ENCODE measurements around the gene OR2T34.
"Not testable (repeated sequence)": the region's sequence is repeated elsewhere in the genome, so short reads cannot be mapped to it uniquely, and the experiment has no call there.

The OR2T34 gene

GRCh38 chr1:248574657-248575056 lies at the start of gene OR2T34:
Gene OR2T34, minus strand, starts transcription at chr1:248574757. Its CDS starts 0 bp downstream, at chr1:248574757.
- DNase-seq: not testable (repeated sequence)

DNA sequence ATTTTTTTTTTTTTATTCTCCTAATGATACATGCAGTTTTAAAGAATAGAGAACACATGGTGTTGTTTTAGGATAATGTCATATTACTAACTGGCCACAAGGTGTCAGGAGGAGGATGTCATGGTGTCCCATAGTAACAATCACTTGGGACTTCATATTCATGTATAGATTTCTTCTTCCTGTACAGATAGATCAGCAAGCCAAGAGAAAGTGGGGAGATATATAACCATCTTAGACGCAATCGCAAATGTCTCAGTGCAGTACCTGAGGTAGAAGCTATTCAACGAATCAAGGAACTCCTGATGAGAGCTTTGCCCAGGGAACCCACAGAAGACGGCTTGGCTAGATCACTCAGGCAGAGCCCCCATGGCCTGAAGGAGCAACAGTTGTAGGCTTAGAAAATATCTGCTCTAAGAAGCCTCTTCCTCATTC lies 48.0 kb upstream of the OR2T34 start:
- DNase-seq: no peak

- DNase-seq: no peak
These were observed 47.2 kb upstream of the OR2T34 start for GRCh38 chr1:248621770-248622169.

GRCh38 chr1:248618878-248619277 lies 44.3 kb upstream of the OR2T34 start:
- peak in 18 of 56 donors; percentile 1 to 61 (median 21) for DNase-seq

GRCh38 chr1:248618119-248618518 lies 43.6 kb upstream of the OR2T34 start:
- no peak for DNase-seq

DNA sequence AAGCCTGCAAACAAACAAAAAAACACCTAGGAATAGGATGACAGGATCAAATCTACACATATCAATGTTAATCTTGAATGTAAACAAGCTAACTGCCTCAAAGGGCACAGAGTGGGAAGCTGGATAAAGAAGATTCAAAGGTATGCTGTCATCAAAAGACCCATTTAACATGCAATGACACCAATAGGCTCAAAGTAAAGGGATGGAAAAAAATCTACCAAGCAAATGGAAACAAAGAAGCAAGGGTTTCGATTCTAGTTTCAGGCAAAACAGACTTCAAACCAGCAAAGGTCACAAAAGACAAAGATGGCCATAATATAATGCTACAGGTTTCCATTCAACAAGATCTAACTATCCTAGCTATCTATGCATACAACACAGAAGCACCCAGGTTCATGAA lies 39.2 kb upstream of the OR2T34 start:
- DNase-seq: no peak

DNA sequence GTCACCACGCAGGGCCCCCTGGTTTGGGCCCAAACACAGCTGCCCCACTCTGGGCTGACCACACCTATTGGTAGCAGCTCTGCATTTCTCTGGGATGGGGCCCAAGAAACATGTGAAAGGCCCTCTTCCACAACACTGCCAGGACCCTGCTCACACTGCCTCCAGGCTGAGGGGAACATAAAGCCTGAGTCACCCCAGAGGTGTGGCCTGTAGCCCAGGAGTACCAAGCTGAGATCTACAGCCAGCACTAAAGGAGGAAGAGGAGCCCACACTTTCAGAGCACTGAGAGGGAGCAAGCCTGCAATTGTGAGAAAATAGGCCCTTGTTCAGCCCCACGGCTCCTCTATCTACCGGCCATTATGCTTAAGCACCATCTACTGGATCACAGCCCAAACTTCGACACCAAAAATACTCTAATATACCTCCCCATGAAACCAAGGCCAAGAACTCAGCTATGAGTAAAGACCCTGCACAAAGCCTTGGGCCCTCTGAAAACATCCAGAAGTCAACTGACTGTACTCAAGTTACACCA lies 37.4 kb upstream of the OR2T34 start:
- DNase-seq: no peak

DNA sequence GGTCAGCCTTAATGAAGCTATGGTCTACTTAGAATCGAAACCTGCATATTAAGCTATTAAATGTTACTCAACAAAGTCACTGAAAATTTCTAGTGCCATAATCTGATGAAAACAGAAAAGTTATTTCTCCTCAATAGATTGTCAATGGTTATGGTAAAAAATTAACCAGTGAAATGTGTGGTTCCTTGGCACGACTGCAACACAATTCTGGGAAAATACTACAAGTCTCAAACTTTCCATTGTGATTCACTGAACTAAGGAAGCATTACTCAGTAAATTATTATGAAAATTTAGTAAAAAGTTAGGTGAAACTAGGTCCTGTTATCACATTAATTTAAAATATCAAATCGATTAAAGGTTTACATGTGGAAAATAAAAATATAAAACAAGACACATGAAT lies 35.7 kb upstream of the OR2T34 start:
- DNase-seq: no peak

DNA sequence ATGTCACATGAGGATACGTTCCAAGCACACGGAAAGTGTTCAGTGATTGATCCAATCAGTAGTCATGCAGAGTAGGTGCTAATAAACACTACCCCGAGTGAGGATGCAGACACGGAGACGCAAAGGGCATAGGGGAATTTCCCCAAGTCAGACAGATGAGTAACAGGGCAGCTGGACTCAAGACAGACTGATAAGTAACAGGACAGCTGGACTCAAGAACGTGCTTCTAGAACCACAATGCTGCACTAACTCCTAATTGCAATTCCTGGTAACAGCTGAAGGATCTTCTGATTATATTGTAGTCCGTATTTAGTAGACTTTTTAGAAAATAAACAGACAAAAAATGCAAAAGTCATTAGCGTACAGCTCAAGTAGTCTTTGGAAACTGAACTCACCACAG lies 24.8 kb upstream of the OR2T34 start:
- no peak for DNase-seq

DNA sequence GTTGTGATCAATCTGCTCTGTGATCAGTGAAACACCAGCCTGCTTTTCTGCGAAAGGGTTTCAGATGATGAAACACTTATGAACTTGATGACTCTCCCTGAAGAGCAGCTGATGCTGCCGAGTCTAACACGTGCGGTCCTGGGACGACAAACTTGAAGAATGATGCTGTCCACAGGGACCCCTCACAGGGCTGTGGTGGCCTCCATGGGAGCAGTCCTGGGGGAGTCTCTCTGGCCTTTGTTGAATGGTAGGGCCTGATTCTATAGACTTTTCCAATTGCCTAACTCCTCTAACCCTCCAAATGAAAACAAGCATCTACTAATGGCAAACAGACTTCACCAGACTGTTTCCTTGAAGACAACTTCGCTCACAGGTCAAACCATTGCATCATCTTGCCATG lies 23.0 kb upstream of the OR2T34 start, which contains the start of gene OR2T10:
Gene OR2T10, minus strand, starts transcription at position 112 of the 400 bp plus-strand sequence. CDS start 3,932 bp downstream, outside the sequence.
- DNase-seq: no peak

DNA sequence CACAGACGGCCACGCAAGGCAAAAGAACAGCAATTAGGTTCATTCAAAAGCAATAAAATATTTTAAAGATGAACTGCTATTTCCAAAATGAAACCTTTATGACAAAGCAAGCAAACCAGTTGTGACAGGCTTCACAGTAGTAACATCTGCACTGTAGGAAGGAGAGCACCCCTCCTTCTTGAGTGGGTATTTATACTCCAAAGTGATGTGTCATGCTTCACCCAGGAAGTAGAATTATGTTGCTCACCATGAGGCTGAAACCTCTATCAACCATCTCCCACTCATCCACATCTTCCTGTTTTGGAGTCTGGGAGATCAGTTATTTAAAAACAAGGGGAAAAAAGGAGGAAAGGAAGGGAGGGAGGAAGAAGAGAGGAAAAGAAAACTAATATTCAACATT lies 22.1 kb upstream of the OR2T34 start:
- DNase-seq: no peak

DNA sequence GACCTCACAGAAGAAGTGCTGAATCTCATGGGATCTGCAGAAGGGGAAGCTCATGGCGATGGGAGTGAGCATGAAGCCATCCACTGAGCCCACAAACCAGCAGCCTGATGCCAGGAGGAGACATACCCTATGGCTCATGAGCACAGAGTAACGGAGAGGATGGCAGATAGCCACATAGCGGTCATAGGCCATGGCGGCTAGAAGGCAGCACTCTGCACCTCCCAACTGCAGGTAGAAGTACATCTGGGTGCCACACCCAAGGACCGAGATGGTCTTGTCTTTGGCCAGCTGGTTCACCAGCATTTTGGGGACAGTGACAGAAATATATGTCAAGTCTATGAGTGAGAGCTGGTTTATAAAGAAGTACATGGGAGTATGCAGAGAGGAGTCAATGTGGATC lies 18.7 kb upstream of the OR2T34 start:
- DNase-seq: no peak

DNA sequence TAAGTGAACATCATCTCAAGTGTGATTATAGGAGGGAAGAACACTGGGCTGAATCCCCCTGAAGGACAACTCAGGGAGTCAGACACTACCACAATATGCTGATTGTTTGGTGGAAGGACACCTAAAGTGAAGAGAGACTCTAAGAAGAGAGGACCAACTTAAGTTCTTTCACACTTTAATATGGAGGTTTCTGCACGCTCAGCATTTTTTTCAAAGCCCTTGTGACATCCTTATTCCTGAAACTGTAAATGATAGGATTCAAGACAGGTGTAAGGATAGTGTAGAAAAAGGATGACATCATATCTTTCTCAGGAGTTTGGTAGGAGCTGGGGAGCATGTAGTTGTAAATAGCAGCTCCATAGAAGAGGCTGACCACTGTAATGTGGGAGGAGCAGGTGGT lies 18.1 kb upstream of the OR2T34 start:
- DNase-seq: no peak

- DNase-seq: no peak
These were observed 15.5 kb upstream of the OR2T34 start for GRCh38 chr1:248590055-248590454.

DNA sequence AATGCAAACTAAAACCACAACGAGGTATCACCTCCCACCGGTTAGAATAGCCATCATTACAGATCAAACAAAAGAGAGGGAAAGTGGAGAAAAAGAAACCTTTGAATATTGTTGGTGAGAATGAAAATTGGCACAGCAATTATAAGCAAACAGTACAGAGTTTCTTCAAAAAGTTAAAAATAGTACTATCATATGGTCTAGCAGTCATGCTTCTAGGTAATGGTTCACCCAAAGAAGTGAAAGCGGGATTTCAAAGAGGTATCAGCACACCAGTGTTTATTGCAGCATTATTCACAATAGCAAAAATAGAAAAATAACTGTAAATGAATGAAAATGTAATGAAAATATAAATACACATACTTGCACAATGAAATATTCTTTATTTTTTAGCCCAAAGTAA lies 14.8 kb upstream of the OR2T34 start:
- no peak for DNase-seq

GRCh38 chr1:248585266-248585665 lies 10.7 kb upstream of the OR2T34 start:
- no peak for DNase-seq

- DNase-seq: no peak
These were observed 1.9 kb upstream of the OR2T34 start for GRCh38 chr1:248576260-248576980.

- not testable (repeated sequence) for DNase-seq
These were observed 701 bp downstream of the OR2T34 start for GRCh38 chr1:248573856-248574255.

GRCh38 chr1:248572049-248572448 lies 2.5 kb downstream of the OR2T34 start:
- not testable (repeated sequence) for DNase-seq

DNA sequence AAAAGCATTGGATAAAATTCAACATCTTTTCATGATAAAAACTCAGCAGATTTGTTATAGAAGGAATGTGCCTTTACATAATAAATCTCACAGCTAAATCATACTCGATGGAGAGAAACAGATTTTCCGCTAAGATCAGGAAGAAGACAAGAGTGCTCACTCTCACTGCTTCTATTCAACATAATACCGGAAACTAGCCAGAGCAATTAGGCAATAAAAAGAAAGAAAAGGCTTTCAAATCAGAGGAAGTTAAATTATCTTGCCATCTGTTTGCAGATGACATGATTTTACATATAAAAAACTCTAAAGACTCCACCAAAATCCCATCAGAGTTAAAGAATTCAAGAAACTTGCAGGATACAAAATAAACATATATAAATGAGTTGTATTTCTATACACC lies 3.7 kb downstream of the OR2T34 start:
- DNase-seq: not testable (repeated sequence)

DNA sequence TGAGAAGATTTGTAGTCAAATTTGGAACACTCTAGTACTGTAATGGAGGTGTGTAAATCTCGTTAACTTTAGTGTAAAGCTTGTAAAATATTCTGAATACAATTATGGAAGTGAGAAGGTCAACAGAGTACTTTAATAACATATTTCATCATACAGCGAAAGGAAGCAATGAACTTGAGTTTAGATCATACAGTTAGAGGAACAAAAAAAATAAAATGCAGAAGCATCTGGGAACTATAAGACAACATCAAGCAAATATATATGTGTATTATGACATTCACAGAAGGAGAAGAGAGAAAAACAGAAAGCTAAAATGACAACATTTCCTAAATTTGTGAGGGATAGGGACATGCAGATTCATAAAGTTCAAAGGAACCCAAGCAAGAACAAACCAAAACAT lies 5.5 kb downstream of the OR2T34 start:
- not testable (repeated sequence) for DNase-seq

GRCh38 chr1:248565530-248566373 lies 8.8 kb downstream of the OR2T34 start:
- not testable (repeated sequence) for DNase-seq
